Tongue (tissue), 2 donors: ENCODE data around the gene DPYSL5. TPM values are rescaled to one million over a fixed set of nuclear protein-coding genes. Genes with fewer than 3 reads are reported as not detected.
A peak's percentile ranks its signal among the peaks of the same experiment; 100 is the strongest.
"Not testable (repeated sequence)": the region's sequence is repeated elsewhere in the genome, so short reads cannot be mapped to it uniquely, and the experiment has no call there.

Source experiments
- DNase-seq: peaks from one replicate; pipeline ENCODE4 v3.0.0-alpha.2; 2015
- total RNA-seq: library from RNA; depleted of rRNA; stranded (reverse); fragments of >200 nt; gene quantifications from one replicate; pipeline ENCODE4 v1.2.3, GENCODE V29; 2014

DPYSL5 gene
- 3.3 TPM for total RNA-seq

- peak; percentile 41 for DNase-seq
These were observed at the start of gene DPYSL5 for GRCh38 chr2:26847655-26848335. Gene DPYSL5 (plus strand): TSS chr2:26848132. CDS start chr2:26898500, 50,368 bp downstream.

- DNase-seq = peak; percentile 13
These were observed 46.6 kb upstream of the DPYSL5 start for GRCh38 chr2:26801328-26801727.

- no peak for DNase-seq
These were observed 46.1 kb upstream of the DPYSL5 start for GRCh38 chr2:26801796-26802195.

GRCh38 chr2:26805241-26805676, 42.7 kb upstream of the DPYSL5 start:
- no peak for DNase-seq

GRCh38 chr2:26807788-26808460, 40.0 kb upstream of the DPYSL5 start:
- DNase-seq = no peak

GRCh38 chr2:26809211-26809610, 38.7 kb upstream of the DPYSL5 start:
- no peak for DNase-seq

GRCh38 chr2:26809876-26810577, 37.9 kb upstream of the DPYSL5 start:
- DNase-seq = no peak

- DNase-seq = no peak
These were observed 36.7 kb upstream of the DPYSL5 start for GRCh38 chr2:26811261-26811660.

GRCh38 chr2:26811791-26812694, 35.9 kb upstream of the DPYSL5 start:
- DNase-seq = no peak

GRCh38 chr2:26812731-26813130, 35.2 kb upstream of the DPYSL5 start:
- DNase-seq = no peak

- DNase-seq = not testable (repeated sequence)
These were observed 33.7 kb upstream of the DPYSL5 start for GRCh38 chr2:26814072-26814765.

- no peak for DNase-seq
These were observed 31.0 kb upstream of the DPYSL5 start for GRCh38 chr2:26816893-26817292.

- no peak for DNase-seq
These were observed 29.7 kb upstream of the DPYSL5 start for GRCh38 chr2:26818255-26818654.

- DNase-seq = no peak
These were observed 29.0 kb upstream of the DPYSL5 start for GRCh38 chr2:26818972-26819371.

GRCh38 chr2:26820932-26821331, 27.0 kb upstream of the DPYSL5 start:
- DNase-seq = no peak

- no peak for DNase-seq
These were observed 25.1 kb upstream of the DPYSL5 start for GRCh38 chr2:26822877-26823276.

- peak; percentile 61 for DNase-seq
These were observed 9.6 kb upstream of the DPYSL5 start for GRCh38 chr2:26838121-26838906.

- DNase-seq = no peak
These were observed 6.9 kb upstream of the DPYSL5 start for GRCh38 chr2:26840937-26841610.

GRCh38 chr2:26843041-26843440, 4.9 kb upstream of the DPYSL5 start:
- no peak for DNase-seq

GRCh38 chr2:26845021-26845420, 2.9 kb upstream of the DPYSL5 start:
- DNase-seq = no peak
